ENCODE data around the gene RHEX.
"Not testable (repeated sequence)": the region's sequence is repeated elsewhere in the genome, so short reads cannot be mapped to it uniquely, and the experiment has no call there.

RHEX gene, protein sequence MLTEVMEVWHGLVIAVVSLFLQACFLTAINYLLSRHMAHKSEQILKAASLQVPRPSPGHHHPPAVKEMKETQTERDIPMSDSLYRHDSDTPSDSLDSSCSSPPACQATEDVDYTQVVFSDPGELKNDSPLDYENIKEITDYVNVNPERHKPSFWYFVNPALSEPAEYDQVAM

GRCh38 chr1:206052919-206053610 is at the start of gene RHEX:
TSS of gene RHEX (plus strand) at chr1:206053173. CDS start at chr1:206097829, 44,656 bp downstream.
- DNase-seq (ENCODE audit: low spot score); POLR2A ChIA-PET (ENCODE audit: low non-redundant PET); H3K27ac ChIP-seq: not testable (repeated sequence)
- CTCF ChIA-PET: interaction anchor here (0.6 kb wide), 1 partner anchor 417 kb away, joined by 3 read pairs; no protein-coding TSS in a partner anchor

DNA sequence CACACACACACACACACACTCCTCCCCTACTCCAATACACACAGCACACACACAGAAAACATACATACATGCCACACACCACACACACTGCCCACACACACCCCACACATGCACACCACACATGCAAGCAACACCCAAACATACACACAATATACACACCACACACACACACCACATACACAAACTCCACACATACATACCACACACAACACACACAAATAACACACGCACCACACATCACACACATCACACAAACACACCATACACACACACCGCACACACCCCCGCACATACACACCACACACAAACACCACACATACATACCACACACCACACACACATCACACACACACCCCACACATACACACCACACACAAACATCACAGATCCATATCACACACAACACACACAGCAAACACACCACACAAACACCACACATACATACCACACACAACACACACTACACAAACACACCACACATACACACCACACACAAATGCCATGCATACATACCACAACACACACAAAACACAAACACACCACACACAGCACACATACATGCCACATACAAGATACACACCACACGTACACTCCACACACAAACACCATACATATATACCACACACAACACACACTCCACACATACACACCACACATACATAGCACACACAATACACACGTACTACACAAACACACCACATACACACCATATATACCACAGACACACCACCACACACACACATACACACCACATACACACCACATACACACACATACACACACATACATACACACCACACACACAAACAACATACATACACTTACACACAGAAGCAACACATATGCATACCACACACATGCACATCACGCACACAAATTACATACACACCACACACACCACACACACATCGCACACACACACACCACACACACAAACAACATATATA is 48.8 kb upstream of the RHEX start:
- ChIA-PET POLR2A (ENCODE audit: low non-redundant PET) (interaction anchor here (1.3 kb wide), 1 partner anchor 19 kb away, joined by 6 read pairs; no protein-coding TSS in a partner anchor), CTCF (interaction anchor here (0.6 to 1.5 kb wide), 5 partner anchors 20 to 470 kb away, joined by 3 to 10 read pairs (median 4); no protein-coding TSS in a partner anchor)
- TF ChIP-seq, protein P1, sequence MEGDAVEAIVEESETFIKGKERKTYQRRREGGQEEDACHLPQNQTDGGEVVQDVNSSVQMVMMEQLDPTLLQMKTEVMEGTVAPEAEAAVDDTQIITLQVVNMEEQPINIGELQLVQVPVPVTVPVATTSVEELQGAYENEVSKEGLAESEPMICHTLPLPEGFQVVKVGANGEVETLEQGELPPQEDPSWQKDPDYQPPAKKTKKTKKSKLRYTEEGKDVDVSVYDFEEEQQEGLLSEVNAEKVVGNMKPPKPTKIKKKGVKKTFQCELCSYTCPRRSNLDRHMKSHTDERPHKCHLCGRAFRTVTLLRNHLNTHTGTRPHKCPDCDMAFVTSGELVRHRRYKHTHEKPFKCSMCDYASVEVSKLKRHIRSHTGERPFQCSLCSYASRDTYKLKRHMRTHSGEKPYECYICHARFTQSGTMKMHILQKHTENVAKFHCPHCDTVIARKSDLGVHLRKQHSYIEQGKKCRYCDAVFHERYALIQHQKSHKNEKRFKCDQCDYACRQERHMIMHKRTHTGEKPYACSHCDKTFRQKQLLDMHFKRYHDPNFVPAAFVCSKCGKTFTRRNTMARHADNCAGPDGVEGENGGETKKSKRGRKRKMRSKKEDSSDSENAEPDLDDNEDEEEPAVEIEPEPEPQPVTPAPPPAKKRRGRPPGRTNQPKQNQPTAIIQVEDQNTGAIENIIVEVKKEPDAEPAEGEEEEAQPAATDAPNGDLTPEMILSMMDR (conservative IDR thresholded peaks at IDR 0.05; ENCODE audit: low read depth): no peak
- peak overlapping the region; percentile 99 for H3K27ac ChIP-seq
- DNase-seq (ENCODE audit: low spot score): no peak

GRCh38 chr1:206004826-206005225 is 48.1 kb upstream of the RHEX start:
- DNase-seq (ENCODE audit: low spot score): peak; percentile 69
- TF ChIP-seq, protein P1 (conservative IDR thresholded peaks at IDR 0.05; ENCODE audit: low read depth): no peak
- POLR2A ChIA-PET (ENCODE audit: low non-redundant PET): interaction anchor here (0.7 kb wide), 2 partner anchors 11 to 14 kb away, joined by 3 to 4 read pairs; no protein-coding TSS in a partner anchor
- peak overlapping the region; percentile 99 for H3K27ac ChIP-seq
- CTCF ChIA-PET: interaction anchor here (0.6 to 2.1 kb wide), 5 partner anchors 20 to 101 kb away, joined by 3 to 8 read pairs (median 5); no protein-coding TSS in a partner anchor

- peak overlapping the region; percentile 99 for H3K27ac ChIP-seq
- CTCF ChIA-PET: interaction anchor here (0.6 to 2.1 kb wide), 5 partner anchors 19 to 101 kb away, joined by 3 to 8 read pairs (median 5); no protein-coding TSS in a partner anchor
- POLR2A ChIA-PET (ENCODE audit: low non-redundant PET): interaction anchor here (0.7 kb wide), 2 partner anchors 10 to 14 kb away, joined by 3 to 4 read pairs; no protein-coding TSS in a partner anchor
These were observed 47.7 kb upstream of the RHEX start for GRCh38 chr1:206005234-206005633.

DNA sequence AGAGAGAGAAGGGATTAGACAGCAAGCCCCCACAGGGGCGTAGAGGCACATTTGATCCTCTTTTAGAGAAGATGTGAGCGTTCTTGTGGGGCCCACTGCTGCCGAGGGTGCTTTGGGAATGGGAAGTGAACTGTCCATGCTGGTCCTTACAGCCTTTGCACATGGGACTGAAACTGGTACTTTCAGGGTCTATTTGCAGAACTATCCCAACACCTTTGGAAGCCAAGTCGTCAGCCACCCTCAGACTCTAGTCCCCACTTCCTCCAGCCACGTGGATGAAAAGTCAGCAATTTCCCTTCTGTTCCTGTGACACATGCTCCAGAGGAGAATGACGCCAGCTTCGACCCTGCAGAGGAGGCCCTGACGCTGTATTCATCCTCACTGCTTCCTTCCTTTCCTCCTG is 47.2 kb upstream of the RHEX start:
- CTCF ChIA-PET: interaction anchor here (1.0 to 2.1 kb wide), 3 partner anchors 24 to 100 kb away, joined by 5 to 8 read pairs (median 5); no protein-coding TSS in a partner anchor
- POLR2A ChIA-PET (ENCODE audit: low non-redundant PET): interaction anchor here (0.7 kb wide), 1 partner anchor 10 kb away, joined by 4 read pairs; no protein-coding TSS in a partner anchor
- no peak for DNase-seq (ENCODE audit: low spot score)
- TF ChIP-seq, protein P1 (conservative IDR thresholded peaks at IDR 0.05; ENCODE audit: low read depth): no peak
- peak overlapping the region; percentile 99 for H3K27ac ChIP-seq

More at GRCh38 chr1:206005234-206005633, 47.7 kb upstream of the RHEX start:
- DNase-seq (ENCODE audit: low spot score): no peak
- TF ChIP-seq, protein P1 (conservative IDR thresholded peaks at IDR 0.05; ENCODE audit: low read depth): no peak

GRCh38 chr1:206006946-206007345 is 46.0 kb upstream of the RHEX start:
- POLR2A ChIA-PET (ENCODE audit: low non-redundant PET): no interaction called here
- H3K27ac ChIP-seq: no peak overlapping the region
- TF ChIP-seq, protein P1 (conservative IDR thresholded peaks at IDR 0.05; ENCODE audit: low read depth): no peak
- CTCF ChIA-PET: interaction anchor here (0.6 to 2.1 kb wide), 3 partner anchors 23 to 1762 kb away, joined by 3 to 8 read pairs (median 3); no protein-coding TSS in a partner anchor
- DNase-seq (ENCODE audit: low spot score): no peak

Data from RWPE1 (cell line).